ENCODE data around the gene NOTUM.

GRCh38 chr17:81999976-82000802 is 39.2 kb upstream of the NOTUM start:
- TF ChIP-seq EZH2 (IDR thresholded peaks at IDR 0.05; ENCODE audit: insufficient read depth, low read length): no peak
- TF ChIP-seq CTCF (IDR thresholded peaks at IDR 0.05; ENCODE audit: insufficient read depth, low read depth, low read length): no peak
